DND-41 (cell line): Measurements from ENCODE around the gene RBM23.

Experiments
- CTCF ChIP-seq: IDR thresholded peaks from 2 replicates; pipeline ENCODE4 v1.5.1; 2012; ENCODE audit warnings: borderline replicate concordance, low read length, moderate library complexity, mild to moderate bottlenecking; ENCODE audit not compliant: poor library complexity, severe bottlenecking; ENCODE audit errors: extremely low read depth
- EZH2 ChIP-seq: IDR thresholded peaks from 3 replicates; pipeline ENCODE4 v1.6.1; 2012; ENCODE audit warnings: borderline replicate concordance, low read depth, mild to moderate bottlenecking, moderate library complexity, low read length, inconsistent platforms; ENCODE audit not compliant: severe bottlenecking

DNA sequence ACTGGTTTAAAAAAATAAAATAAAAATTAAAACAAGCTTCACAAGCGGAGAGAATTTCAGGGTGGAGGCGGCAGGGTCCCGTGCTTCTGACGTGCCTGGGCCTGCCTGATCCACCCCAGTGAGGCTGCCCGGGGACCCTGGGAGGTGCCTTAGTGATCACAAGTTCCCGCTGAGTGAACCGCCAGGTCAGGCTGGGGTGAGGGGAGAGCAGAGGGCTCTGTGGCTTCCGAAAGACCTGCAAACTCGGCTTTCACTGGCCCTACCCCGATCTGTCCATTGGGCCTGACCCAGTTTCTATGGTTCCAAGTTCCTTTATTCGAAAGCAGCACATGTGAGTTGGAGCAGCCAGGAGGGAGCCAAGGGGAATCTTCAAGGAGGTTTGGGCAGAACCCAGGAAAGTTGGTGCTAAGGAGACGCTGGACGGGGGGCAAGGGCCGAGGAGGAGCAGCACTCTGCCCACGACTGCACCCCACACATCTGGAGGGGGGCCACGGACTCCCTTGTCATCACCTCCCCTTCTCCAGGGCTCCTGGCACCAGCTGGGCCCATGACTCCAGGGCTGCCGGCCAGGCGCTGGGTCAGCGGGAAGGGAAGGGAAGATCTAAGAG, 69.6 kb downstream of the RBM23 start:
- no peak for TF ChIP-seq CTCF
- TF ChIP-seq EZH2 = no peak
